K562 (cell line): Measurements from ENCODE around the gene PMPCB. TPM values are rescaled to one million over a fixed set of nuclear protein-coding genes. Genes with fewer than 3 reads are reported as not detected.

ENCODE experiments used
- AFF1 ChIP-seq, 2 experiments: fragments of 450-650 bp; IDR thresholded peaks; 2 replicates each; pipeline ENCODE4 v1.6.1; 2018; ENCODE audit warnings: mild to moderate bottlenecking in 2 of 2, low read depth in 1 of 2; ENCODE audit not compliant: partially characterized antibody in 2 of 2
- HDAC2 ChIP-seq: fragments of 450-650 bp; IDR thresholded peaks from 2 replicates; pipeline ENCODE4 v1.6.1; 2016; ENCODE audit warnings: mild to moderate bottlenecking
- HDAC6 ChIP-seq: IDR thresholded peaks from 2 replicates; pipeline ENCODE4 v1.6.1; 2012; ENCODE audit warnings: low read depth, mild to moderate bottlenecking, control low read depth, inconsistent platforms, low read length, moderate library complexity
- ILK ChIP-seq: fragments of 450-650 bp; IDR thresholded peaks from 2 replicates; pipeline ENCODE4 v1.6.1; 2016; ENCODE audit warnings: missing genetic modification characterization, low read depth, mild to moderate bottlenecking, missing compliant biosample characterization, moderate library complexity, borderline replicate concordance
- MLLT1 ChIP-seq, 2 experiments: fragments of 450-650 bp; IDR thresholded peaks; 2 replicates each; pipeline ENCODE4 v1.6.1; 2016
- PHB ChIP-seq: fragments of 250-450 bp; sonication (Bioruptor Pico); IDR thresholded peaks from 2 replicates; pipeline ENCODE4 v1.5.0; 2021
- PYGO2 ChIP-seq: fragments of 450-650 bp; IDR thresholded peaks from 2 replicates; pipeline ENCODE4 v1.6.1; 2016; ENCODE audit warnings: mild to moderate bottlenecking, missing genetic modification characterization, moderate library complexity, missing compliant biosample characterization
- SIN3A ChIP-seq, 2 experiments: fragments of 150-350 bp in 1 of 2; IDR thresholded peaks; 2 replicates each; pipeline ENCODE4 v1.6.1; 2011 to 2016; ENCODE audit warnings: borderline replicate concordance in 2 of 2, low read depth in 2 of 2, low read length in 2 of 2, mild to moderate bottlenecking in 2 of 2, moderate library complexity in 2 of 2; ENCODE audit not compliant: control insufficient read depth in 1 of 2
- STAT6 ChIP-seq: sonication (generic); formaldehyde crosslinking; IDR thresholded peaks from 2 replicates; pipeline ENCODE4 v1.8.1; 2023; ENCODE audit warnings: mild to moderate bottlenecking, missing genetic modification reagents
- ZNF121 ChIP-seq: sonication (generic); formaldehyde crosslinking; conservative IDR thresholded peaks from 2 replicates; pipeline ENCODE4 v1.8.0; 2022; ENCODE audit warnings: missing genetic modification reagents
- ZNF212 ChIP-seq: fragments of 450-650 bp; formaldehyde crosslinking; IDR thresholded peaks from 2 replicates; pipeline ENCODE4 v1.4.0; 2020; ENCODE audit warnings: mild to moderate bottlenecking
- ZNF717 ChIP-seq: fragments of 250-450 bp; sonication (Bioruptor Pico); IDR thresholded peaks from 2 replicates; pipeline ENCODE4 v1.5.0; 2021
- polyA plus RNA-seq, 8 experiments: library from polyadenylated mRNA; depleted of rRNA in 4 of 8; stranded (reverse) in 5 of 8; unstranded in 3 of 8; fragments of >200 nt; fragmentation: Nextera tagmentation in 2 of 8; fragmentation: Illumina TruSeq in 1 of 8; extraction: Ambion mirVana in 2 of 8; extraction: Trizol in 1 of 8; gene quantifications; 2 replicates each; pipeline versions ENCODE4 v1.2.1 to v1.2.3, GENCODE V29; 2011 to 2014; ENCODE audit warnings: inconsistent platforms in 1 of 8, missing spikeins in 1 of 8
- total RNA-seq, 7 experiments: library from RNA; depleted of rRNA in 6 of 7; stranded (reverse); fragments of >200 nt in 6 of 7; fragmentation: Illumina TruSeq in 2 of 7; extraction: Trizol in 2 of 7; gene quantifications; 2 replicates each; pipeline versions ENCODE4 v1.2.1 to v1.2.3, GENCODE V29; 2011 to 2021; ENCODE audit warnings: low replicate concordance in 1 of 7
- TF ChIP-seq, protein P1 (sequence below): fragments of 450-650 bp; IDR thresholded peaks from 2 replicates; pipeline ENCODE4 v1.6.1; 2016; ENCODE audit warnings: borderline replicate concordance
- TF ChIP-seq, protein P2 (sequence below): fragments of 250-450 bp; sonication (Bioruptor Pico); IDR thresholded peaks from 2 replicates; pipeline ENCODE4 v1.8.0; 2022; ENCODE audit warnings: inconsistent platforms

PMPCB gene
- total and polyA plus RNA-seq, 9 of the 15 experiments (the other 6 are each of a cell fraction or from before 2014, with no cell fraction given) = 61.2 to 209 (median 105) TPM

DNA sequence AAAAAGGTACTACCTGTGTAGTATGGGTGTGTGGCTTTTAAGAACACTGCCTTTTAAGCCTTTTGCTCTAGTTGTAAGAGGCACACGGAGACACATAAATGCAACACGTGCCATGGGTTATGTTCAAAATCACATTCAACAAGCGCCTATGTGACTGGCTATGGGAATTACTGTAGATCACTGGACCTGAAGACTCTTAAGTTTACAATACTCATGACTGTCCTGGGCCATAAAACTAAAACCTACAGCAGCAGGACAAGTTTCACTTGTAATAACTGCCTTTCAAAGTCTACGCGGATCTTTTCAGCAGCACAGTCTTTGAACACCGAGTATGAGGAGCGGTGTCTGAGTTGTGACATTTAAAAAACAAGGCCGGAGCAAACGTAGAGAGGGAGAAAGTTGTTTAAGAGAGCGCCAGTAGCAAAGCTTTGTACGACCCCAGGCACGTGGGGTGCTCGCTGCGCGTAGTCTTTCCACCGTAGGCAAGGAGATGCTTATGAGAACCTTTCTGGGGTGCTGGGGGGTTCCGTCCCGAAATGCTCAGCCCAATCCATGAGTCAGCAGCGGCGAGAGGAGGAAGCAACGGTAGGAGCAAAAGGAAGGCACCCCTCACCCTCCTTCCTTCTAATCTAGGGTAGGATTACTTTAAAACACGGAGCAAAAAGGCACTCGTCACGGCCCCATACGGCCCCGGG is 46.7 kb downstream of the PMPCB start (continued):
- TF ChIP-seq ZNF121 (CRISPR knock-in tag) (no peak), PHB (no peak), SIN3A (IDR thresholded peaks at IDR 0.05; ENCODE audit: borderline replicate concordance in 2 of 2, control insufficient read depth in 1 of 2, low read depth in 2 of 2, low read length in 2 of 2) (peak in 1 of 2 experiments; percentile 46; a peak in 1 of 4 replicates), MLLT1 (IDR thresholded peaks at IDR 0.05) (peak in 1 of 2 experiments; percentile 17; a peak in 1 of 4 replicates), STAT6 (CRISPR knock-in tag) (no peak), ZNF212 (no peak), HDAC6 (no peak), PYGO2 (no peak), ZNF717 (CRISPR knock-in tag) (no peak), HDAC2 (no peak; the same call in 1 of the 2 replicates), ILK (no peak), AFF1 (IDR thresholded peaks at IDR 0.05; ENCODE audit: low read depth in 1 of 2, partially characterized antibody in 2 of 2) (peak in 1 of 2 experiments; percentile 25)
- TF ChIP-seq, protein P1, sequence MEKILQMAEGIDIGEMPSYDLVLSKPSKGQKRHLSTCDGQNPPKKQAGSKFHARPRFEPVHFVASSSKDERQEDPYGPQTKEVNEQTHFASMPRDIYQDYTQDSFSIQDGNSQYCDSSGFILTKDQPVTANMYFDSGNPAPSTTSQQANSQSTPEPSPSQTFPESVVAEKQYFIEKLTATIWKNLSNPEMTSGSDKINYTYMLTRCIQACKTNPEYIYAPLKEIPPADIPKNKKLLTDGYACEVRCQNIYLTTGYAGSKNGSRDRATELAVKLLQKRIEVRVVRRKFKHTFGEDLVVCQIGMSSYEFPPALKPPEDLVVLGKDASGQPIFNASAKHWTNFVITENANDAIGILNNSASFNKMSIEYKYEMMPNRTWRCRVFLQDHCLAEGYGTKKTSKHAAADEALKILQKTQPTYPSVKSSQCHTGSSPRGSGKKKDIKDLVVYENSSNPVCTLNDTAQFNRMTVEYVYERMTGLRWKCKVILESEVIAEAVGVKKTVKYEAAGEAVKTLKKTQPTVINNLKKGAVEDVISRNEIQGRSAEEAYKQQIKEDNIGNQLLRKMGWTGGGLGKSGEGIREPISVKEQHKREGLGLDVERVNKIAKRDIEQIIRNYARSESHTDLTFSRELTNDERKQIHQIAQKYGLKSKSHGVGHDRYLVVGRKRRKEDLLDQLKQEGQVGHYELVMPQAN = peak; percentile 29; the same call in 1 of the 2 replicates
- TF ChIP-seq, protein P2, sequence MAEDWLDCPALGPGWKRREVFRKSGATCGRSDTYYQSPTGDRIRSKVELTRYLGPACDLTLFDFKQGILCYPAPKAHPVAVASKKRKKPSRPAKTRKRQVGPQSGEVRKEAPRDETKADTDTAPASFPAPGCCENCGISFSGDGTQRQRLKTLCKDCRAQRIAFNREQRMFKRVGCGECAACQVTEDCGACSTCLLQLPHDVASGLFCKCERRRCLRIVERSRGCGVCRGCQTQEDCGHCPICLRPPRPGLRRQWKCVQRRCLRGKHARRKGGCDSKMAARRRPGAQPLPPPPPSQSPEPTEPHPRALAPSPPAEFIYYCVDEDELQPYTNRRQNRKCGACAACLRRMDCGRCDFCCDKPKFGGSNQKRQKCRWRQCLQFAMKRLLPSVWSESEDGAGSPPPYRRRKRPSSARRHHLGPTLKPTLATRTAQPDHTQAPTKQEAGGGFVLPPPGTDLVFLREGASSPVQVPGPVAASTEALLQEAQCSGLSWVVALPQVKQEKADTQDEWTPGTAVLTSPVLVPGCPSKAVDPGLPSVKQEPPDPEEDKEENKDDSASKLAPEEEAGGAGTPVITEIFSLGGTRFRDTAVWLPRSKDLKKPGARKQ (CRISPR knock-in tag) = no peak
